Measurements from ENCODE around the gene MAP3K10. TPM values are rescaled to one million over a fixed set of nuclear protein-coding genes. Genes with fewer than 3 reads are reported as not detected.
"Not testable (repeated sequence)": the region's sequence is repeated elsewhere in the genome, so short reads cannot be mapped to it uniquely, and the experiment has no call there.

Gene MAP3K10
- total and polyA plus RNA-seq, 7 donors, result 10.7 to 35.1 (median 19.1) TPM

GRCh38 chr19:40144947-40145748, 46.1 kb upstream of the MAP3K10 start:
- no peak for TF ChIP-seq CTCF (IDR thresholded peaks at IDR 0.05)
- H3K36me3 ChIP-seq (ENCODE audit: insufficient read depth in 1 of 2, low read depth in 1 of 2), result no peaks in the 10 kb centered on the region
- intact Hi-C loops (cut with DNase I), result loop anchor here in 1 of 2 donors (5.0 kb wide), 1 partner anchor 77 kb away; no protein-coding TSS in a partner anchor
- ATAC-seq, result no peak
- H3K9me3 ChIP-seq, result no peaks in the 10 kb centered on the region
- H3K4me3 ChIP-seq, result no peak overlapping the region
- 76 to 83% (median 77%) methylated on average over 5 of the region's 5 CpGs for WGBS, 3 donors
- peaks cover 0 to 10% (median 5%) of the 10 kb centered on the region in 3 donors for H3K27me3 ChIP-seq (ENCODE audit: insufficient read depth in 3 of 3, low read length in 2 of 3)
- H3K4me1 ChIP-seq, result peaks cover 6% of the 10 kb centered on the region
- H3K27ac ChIP-seq, result no peak overlapping the region
- DNase-seq, result no peak

GRCh38 chr19:40145749-40146029, 45.5 kb upstream of the MAP3K10 start:
- DNase-seq; H3K9me3 ChIP-seq; H3K4me1 ChIP-seq; intact Hi-C loops (cut with DNase I); H3K27ac ChIP-seq; ATAC-seq; H3K4me3 ChIP-seq; H3K36me3 ChIP-seq (ENCODE audit: insufficient read depth in 1 of 2, low read depth in 1 of 2): not testable (repeated sequence)
- peaks cover 0 to 10% (median 5%) of the 10 kb centered on the region in 3 donors for H3K27me3 ChIP-seq (ENCODE audit: insufficient read depth in 3 of 3, low read length in 2 of 3)
- 67 to 88% (median 70%) methylated on average over 6 of the region's 6 CpGs for WGBS, 3 donors

- Histone ChIP-seq H3K4me3 (no peak overlapping the region), H3K27me3 (ENCODE audit: insufficient read depth in 3 of 3, low read length in 2 of 3) (peaks cover 0 to 10% (median 5%) of the 10 kb centered on the region in 3 donors), H3K36me3 (ENCODE audit: insufficient read depth in 1 of 2, low read depth in 1 of 2) (no peaks in the 10 kb centered on the region), H3K9me3 (no peaks in the 10 kb centered on the region), H3K27ac (no peak overlapping the region), H3K4me1 (peaks cover 6% of the 10 kb centered on the region)
- TF ChIP-seq CTCF (IDR thresholded peaks at IDR 0.05), result no peak
- 69 to 75% (median 70%) methylated on average over 2 of the region's 2 CpGs for whole genome bisulfite sequencing, 3 donors
- intact Hi-C loops (cut with DNase I), result no loop called here
- ATAC-seq (no peak), DNase-seq (no peak)
Measured at GRCh38 chr19:40147338-40147692, 43.9 kb upstream of the MAP3K10 start.

- Histone ChIP-seq H3K4me3 (no peak overlapping the region), H3K9me3 (no peaks in the 10 kb centered on the region), H3K27me3 (ENCODE audit: insufficient read depth in 3 of 3, low read length in 2 of 3) (peaks cover 0 to 10% (median 5%) of the 10 kb centered on the region in 3 donors), H3K27ac (no peak overlapping the region), H3K36me3 (ENCODE audit: insufficient read depth in 1 of 2, low read depth in 1 of 2) (no peaks in the 10 kb centered on the region), H3K4me1 (peaks cover 6% of the 10 kb centered on the region)
- 56 to 68% (median 65%) methylated on average over 21 of the region's 21 CpGs for WGBS, 3 donors
- intact Hi-C loops (cut with DNase I), result no loop called here
- DNase-seq (no peak), ATAC-seq (peak in 1 of 4 donors; percentile 40)
- no peak for TF ChIP-seq CTCF (IDR thresholded peaks at IDR 0.05)
Measured at GRCh38 chr19:40147693-40148347, 43.4 kb upstream of the MAP3K10 start.

- Histone ChIP-seq H3K27ac (no peak overlapping the region), H3K4me3 (no peak overlapping the region), H3K27me3 (ENCODE audit: insufficient read depth in 3 of 3, low read length in 2 of 3) (peaks cover 0 to 10% (median 5%) of the 10 kb centered on the region in 3 donors), H3K36me3 (ENCODE audit: insufficient read depth in 1 of 2, low read depth in 1 of 2) (no peaks in the 10 kb centered on the region), H3K4me1 (no peaks in the 10 kb centered on the region), H3K9me3 (no peaks in the 10 kb centered on the region)
- ATAC-seq (no peak), DNase-seq (no peak)
- TF ChIP-seq CTCF (IDR thresholded peaks at IDR 0.05), result no peak
- 85 to 90% (median 89%) methylated on average over 3 of the region's 3 CpGs for WGBS, 3 donors
- intact Hi-C loops (cut with DNase I), result no loop called here
Measured at GRCh38 chr19:40149501-40149900, 41.7 kb upstream of the MAP3K10 start.

Measured in psoas muscle (tissue), 8 donors.